Measurements from ENCODE around the gene RBM6. TPM values are rescaled to one million over a fixed set of nuclear protein-coding genes. Genes with fewer than 3 reads are reported as not detected.
"Not testable (repeated sequence)": the region's sequence is repeated elsewhere in the genome, so short reads cannot be mapped to it uniquely, and the experiment has no call there.

The RBM6 gene
- total RNA-seq, 4 donors from 2014 or later: 57.9 to 100 (median 66.9) TPM

GRCh38 chr3:50028346-50028745 is 88.4 kb downstream of the RBM6 start:
- Histone ChIP-seq H3K4me1 (no peaks in the 10 kb centered on the region), H3K9me3 (no peaks in the 10 kb centered on the region), H3K36me3 (peaks cover 6 to 23% (median 16%) of the 10 kb centered on the region in 4 donors), H3K4me3 (no peak overlapping the region), H3K27me3 (no peaks in the 10 kb centered on the region), H3K27ac (replicated peaks in 1 of 4) (no peak overlapping the region)
- intact Hi-C loops (cut with DNase I): no loop called here
- no peak for DNase-seq (ENCODE audit: extremely low spot score)
- WGBS: 25% methylated on average over 1 of the region's 1 CpG
- TF ChIP-seq EP300 (IDR thresholded peaks at IDR 0.05): no peak

GRCh38 chr3:50031201-50031600 is 91.3 kb downstream of the RBM6 start:
- H3K9me3 ChIP-seq; DNase-seq (ENCODE audit: extremely low spot score); H3K27me3 ChIP-seq; intact Hi-C loops (cut with DNase I); H3K27ac ChIP-seq (replicated peaks in 1 of 4); H3K4me3 ChIP-seq; H3K4me1 ChIP-seq: not testable (repeated sequence)
- 100% methylated on average over 5 of the region's 5 CpGs for WGBS
- H3K36me3 ChIP-seq: peaks cover 0 to 16% (median 7%) of the 10 kb centered on the region in 4 donors

GRCh38 chr3:50044976-50045375 is 105.0 kb downstream of the RBM6 start:
- no peak for DNase-seq (ENCODE audit: extremely low spot score)
- TF ChIP-seq EP300 (IDR thresholded peaks at IDR 0.05): no peak
- no peak for TF ChIP-seq POLR2A (IDR thresholded peaks at IDR 0.05; ENCODE audit: low read depth)
- no peak for TF ChIP-seq CTCF (IDR thresholded peaks at IDR 0.05)
- TF ChIP-seq POLR2AphosphoS5 (IDR thresholded peaks at IDR 0.05): no peak
- Histone ChIP-seq H3K36me3 (peaks cover 22 to 41% (median 28%) of the 10 kb centered on the region in 4 donors), H3K4me1 (peaks cover 0 to under 1% (median 0%) of the 10 kb centered on the region in 4 donors), H3K4me3 (no peak overlapping the region), H3K9me3 (no peaks in the 10 kb centered on the region), H3K27ac (replicated peaks in 1 of 4) (no peak overlapping the region), H3K27me3 (no peaks in the 10 kb centered on the region)
- intact Hi-C loops (cut with DNase I): no loop called here
- WGBS: 93% methylated on average over 1 of the region's 1 CpG

GRCh38 chr3:50047426-50047825 is 107.5 kb downstream of the RBM6 start:
- Histone ChIP-seq H3K9me3 (no peaks in the 10 kb centered on the region), H3K4me1 (peaks cover 0 to 4% (median 0%) of the 10 kb centered on the region in 4 donors), H3K27me3 (no peaks in the 10 kb centered on the region), H3K27ac (replicated peaks in 1 of 4) (no peak overlapping the region), H3K36me3 (peaks cover 22 to 60% (median 42%) of the 10 kb centered on the region in 4 donors), H3K4me3 (no peak overlapping the region)
- TF ChIP-seq POLR2A (IDR thresholded peaks at IDR 0.05; ENCODE audit: low read depth) (no peak), POLR2AphosphoS5 (IDR thresholded peaks at IDR 0.05) (no peak), EP300 (IDR thresholded peaks at IDR 0.05) (no peak), CTCF (IDR thresholded peaks at IDR 0.05) (no peak)
- WGBS: 100% methylated on average over 4 of the region's 4 CpGs
- intact Hi-C loops (cut with DNase I): no loop called here
- no peak for DNase-seq (ENCODE audit: extremely low spot score)

GRCh38 chr3:50050361-50050760 is 110.4 kb downstream of the RBM6 start:
- Histone ChIP-seq H3K36me3 (peaks cover 42 to 81% (median 64%) of the 10 kb centered on the region in 4 donors), H3K4me3 (no peak overlapping the region), H3K27me3 (no peaks in the 10 kb centered on the region), H3K27ac (replicated peaks in 1 of 4) (no peak overlapping the region), H3K9me3 (no peaks in the 10 kb centered on the region), H3K4me1 (peaks cover 0 to 4% (median 0%) of the 10 kb centered on the region in 4 donors)
- TF ChIP-seq POLR2A (IDR thresholded peaks at IDR 0.05; ENCODE audit: low read depth): no peak
- no peak for DNase-seq (ENCODE audit: extremely low spot score)
- intact Hi-C loops (cut with DNase I): no loop called here

- Histone ChIP-seq H3K4me1 (no peaks in the 10 kb centered on the region), H3K4me3 (no peak overlapping the region), H3K27me3 (no peaks in the 10 kb centered on the region), H3K27ac (replicated peaks in 1 of 4) (no peak overlapping the region), H3K36me3 (peaks cover 74 to 97% (median 89%) of the 10 kb centered on the region in 4 donors), H3K9me3 (no peaks in the 10 kb centered on the region)
- 93% methylated on average over 6 of the region's 6 CpGs for WGBS
- TF ChIP-seq POLR2A (IDR thresholded peaks at IDR 0.05; ENCODE audit: low read depth) (no peak), CTCF (IDR thresholded peaks at IDR 0.05) (no peak), POLR2AphosphoS5 (IDR thresholded peaks at IDR 0.05) (no peak), EP300 (IDR thresholded peaks at IDR 0.05) (no peak)
- intact Hi-C loops (cut with DNase I): no loop called here
- no peak for DNase-seq (ENCODE audit: extremely low spot score)
Observed at GRCh38 chr3:50057756-50058155, 117.8 kb downstream of the RBM6 start.

All from esophagus muscularis mucosa (tissue), 4 donors.